ENCODE results near the gene PANK2. TPM values are rescaled to one million over a fixed set of nuclear protein-coding genes. Genes with fewer than 3 reads are reported as not detected.
"Not testable (repeated sequence)": the region's sequence is repeated elsewhere in the genome, so short reads cannot be mapped to it uniquely, and the experiment has no call there.

PANK2 gene
- total RNA-seq, 1 donor from 2014 or later: 40.3 TPM

GRCh38 chr20:3964719-3965118 is 75.5 kb downstream of the PANK2 start:
- H3K4me3 ChIP-seq (ENCODE audit: low read depth, low read length): no peak overlapping the region
- no peaks in the 10 kb centered on the region for H3K36me3 ChIP-seq (ENCODE audit: control insufficient read depth, insufficient read depth, low read length)
- H3K27me3 ChIP-seq (ENCODE audit: control insufficient read depth, insufficient read depth, low read length): no peaks in the 10 kb centered on the region
- TF ChIP-seq CTCF (IDR thresholded peaks at IDR 0.05; ENCODE audit: insufficient read depth, low read length, severe bottlenecking): no peak
- no peak for DNase-seq (ENCODE audit: low read depth)
- no peak for FAIRE-seq

- Histone ChIP-seq H3K36me3 (ENCODE audit: control insufficient read depth, insufficient read depth, low read length) (no peaks in the 10 kb centered on the region), H3K4me3 (ENCODE audit: low read depth, low read length) (no peak overlapping the region), H3K27me3 (ENCODE audit: control insufficient read depth, insufficient read depth, low read length) (no peaks in the 10 kb centered on the region)
- TF ChIP-seq CTCF (IDR thresholded peaks at IDR 0.05; ENCODE audit: insufficient read depth, low read length, severe bottlenecking): no peak
- FAIRE-seq: no peak
- no peak for DNase-seq (ENCODE audit: low read depth)
Measured at GRCh38 chr20:3966571-3966970, 77.4 kb downstream of the PANK2 start.

- Histone ChIP-seq H3K4me3 (ENCODE audit: low read depth, low read length) (no peak overlapping the region), H3K36me3 (ENCODE audit: control insufficient read depth, insufficient read depth, low read length) (no peaks in the 10 kb centered on the region), H3K27me3 (ENCODE audit: control insufficient read depth, insufficient read depth, low read length) (no peaks in the 10 kb centered on the region)
- no peak for TF ChIP-seq CTCF (IDR thresholded peaks at IDR 0.05; ENCODE audit: insufficient read depth, low read length, severe bottlenecking)
- no peak for DNase-seq (ENCODE audit: low read depth)
- no peak for FAIRE-seq
Measured at GRCh38 chr20:3970016-3970415, 80.8 kb downstream of the PANK2 start.

GRCh38 chr20:3971145-3971544 is 82.0 kb downstream of the PANK2 start:
- Histone ChIP-seq H3K36me3 (ENCODE audit: control insufficient read depth, insufficient read depth, low read length) (no peaks in the 10 kb centered on the region), H3K4me3 (ENCODE audit: low read depth, low read length) (no peak overlapping the region), H3K27me3 (ENCODE audit: control insufficient read depth, insufficient read depth, low read length) (no peaks in the 10 kb centered on the region)
- FAIRE-seq: no peak
- TF ChIP-seq CTCF (IDR thresholded peaks at IDR 0.05; ENCODE audit: insufficient read depth, low read length, severe bottlenecking): no peak
- no peak for DNase-seq (ENCODE audit: low read depth)

GRCh38 chr20:3972161-3972560 is 83.0 kb downstream of the PANK2 start:
- DNase-seq (ENCODE audit: low read depth): no peak
- Histone ChIP-seq H3K4me3 (ENCODE audit: low read depth, low read length) (no peak overlapping the region), H3K36me3 (ENCODE audit: control insufficient read depth, insufficient read depth, low read length) (no peaks in the 10 kb centered on the region), H3K27me3 (ENCODE audit: control insufficient read depth, insufficient read depth, low read length) (no peaks in the 10 kb centered on the region)
- FAIRE-seq: no peak
- no peak for TF ChIP-seq CTCF (IDR thresholded peaks at IDR 0.05; ENCODE audit: insufficient read depth, low read length, severe bottlenecking)

GRCh38 chr20:3972631-3973030 is 83.4 kb downstream of the PANK2 start:
- not testable (repeated sequence) for H3K27me3 ChIP-seq (ENCODE audit: control insufficient read depth, insufficient read depth, low read length); DNase-seq (ENCODE audit: low read depth); H3K4me3 ChIP-seq (ENCODE audit: low read depth, low read length); H3K36me3 ChIP-seq (ENCODE audit: control insufficient read depth, insufficient read depth, low read length); FAIRE-seq
